ENCODE results near the gene ADAP1.
A peak's percentile ranks its signal among the peaks of the same experiment; 100 is the strongest.
"Not testable (repeated sequence)": the region's sequence is repeated elsewhere in the genome, so short reads cannot be mapped to it uniquely, and the experiment has no call there.

ADAP1 gene

GRCh38 chr7:960269-960871 lies 5.9 kb upstream of the ADAP1 start:
- DNase-seq, result no peak

GRCh38 chr7:959740-960139 lies 5.3 kb upstream of the ADAP1 start:
- DNase-seq, result not testable (repeated sequence)

GRCh38 chr7:959271-959670 lies 4.8 kb upstream of the ADAP1 start:
- no peak for DNase-seq

GRCh38 chr7:958221-959200 lies 4.0 kb upstream of the ADAP1 start:
- DNase-seq, result no peak

- peak in 4 of 51 donors; percentile 11 to 19 (median 16) for DNase-seq
Measured at GRCh38 chr7:957418-958220, 3.1 kb upstream of the ADAP1 start.

GRCh38 chr7:956031-956430 lies 1.6 kb upstream of the ADAP1 start:
- no peak for DNase-seq

GRCh38 chr7:953547-954327 lies 743 bp downstream of the ADAP1 start:
- peak in 44 of 51 donors; percentile 9 to 82 (median 60) for DNase-seq

GRCh38 chr7:952548-953441 lies 1.7 kb downstream of the ADAP1 start:
- DNase-seq, result peak in 1 of 51 donors; percentile 65

- DNase-seq, result no peak
Measured at GRCh38 chr7:951881-952547, 2.5 kb downstream of the ADAP1 start.

- no peak for DNase-seq
Measured at GRCh38 chr7:949021-949934, 5.2 kb downstream of the ADAP1 start.

- DNase-seq, result no peak
Measured at GRCh38 chr7:947391-948210, 6.9 kb downstream of the ADAP1 start.

GRCh38 chr7:946256-946996 lies 8.1 kb downstream of the ADAP1 start:
- DNase-seq, result no peak

- DNase-seq, result no peak
Measured at GRCh38 chr7:945556-946255, 8.8 kb downstream of the ADAP1 start.

- DNase-seq, result no peak
Measured at GRCh38 chr7:945147-945555, 9.3 kb downstream of the ADAP1 start.

GRCh38 chr7:944744-945143 lies 9.7 kb downstream of the ADAP1 start:
- no peak for DNase-seq

- DNase-seq, result not testable (repeated sequence)
Measured at GRCh38 chr7:943793-944192, 10.7 kb downstream of the ADAP1 start.

Measured in hypothalamus (tissue), 51 donors.